SK-N-SH (cell line): ENCODE results near the gene ZNF14. TPM values are rescaled to one million over a fixed set of nuclear protein-coding genes. Genes with fewer than 3 reads are reported as not detected.

Experiments
- CTCF ChIA-PET: fragments of 300-600, 350-600 bp; formaldehyde crosslinking; extraction: SDS; loops from one replicate; lab custom pipeline; 2021; lab: Yijun Ruan, JAX
- POLR2A ChIA-PET: fragments of 350-600 bp; sonication (Branson Sonifier 250); formaldehyde crosslinking; extraction: SDS; loops from one replicate; lab custom pipeline; 2020; ENCODE audit warnings: antibody characterized with exemption, inconsistent platforms; lab: Yijun Ruan, JAX
- DNase-seq: peaks from one replicate; pipeline ENCODE4 v3.0.0; 2012
- H2AFZ ChIP-seq: fragments of 200-600 bp; sonication (generic); 2 replicates; pipeline ENCODE4 v1.8.1; 2016; ENCODE audit warnings: antibody characterized with exemption, mild to moderate bottlenecking, low read depth
- H3F3A ChIP-seq: fragments of 200-600 bp; sonication (generic); replicated peaks from 2 replicates; pipeline ENCODE3; 2016; ENCODE audit warnings: antibody characterized with exemption, mild to moderate bottlenecking; ENCODE audit not compliant: insufficient read depth
- H3K27ac ChIP-seq, 2 experiments: fragments of 200-500 bp in 1 of 2; fragments of 200-600 bp in 1 of 2; sonication (Bioruptor generic) in 1 of 2; sonication (generic), shearing (Covaris generic) in 1 of 2; 2 replicates each; pipeline versions ENCODE4 v1.5.1 to v1.6.1; 2014 to 2016; ENCODE audit warnings: low read depth in 2 of 2, inconsistent platforms in 1 of 2, low read length in 1 of 2, mild to moderate bottlenecking in 1 of 2, mixed read lengths in 1 of 2
- H3K27me3 ChIP-seq: fragments of 200-600 bp; sonication (generic), shearing (Covaris generic); 2 replicates; pipeline ENCODE4 v1.6.1; 2016; ENCODE audit warnings: mixed run types; ENCODE audit not compliant: insufficient read depth
- H3K36me3 ChIP-seq, 2 experiments: fragments of 200-500 bp in 1 of 2; fragments of 200-600 bp in 1 of 2; sonication (Bioruptor generic) in 1 of 2; sonication (generic) in 1 of 2; replicated peaks in 1 of 2; 2 replicates each; pipeline versions ENCODE3 to v1.5.1; 2014 to 2016; ENCODE audit warnings: low read length in 1 of 2, mild to moderate bottlenecking in 1 of 2; ENCODE audit not compliant: insufficient read depth in 2 of 2, control insufficient read depth in 1 of 2
- H3K4me1 ChIP-seq, 2 experiments: fragments of 200-500 bp in 1 of 2; fragments of 200-600 bp in 1 of 2; sonication (Bioruptor generic) in 1 of 2; sonication (generic), shearing (Covaris generic) in 1 of 2; 2 replicates each; pipeline versions ENCODE4 v1.5.1 to v1.6.1; 2014 to 2016; ENCODE audit warnings: low read depth in 1 of 2, low read length in 1 of 2, mixed run types in 1 of 2; ENCODE audit not compliant: insufficient read depth in 2 of 2, control insufficient read depth in 1 of 2
- H3K4me2 ChIP-seq: fragments of 200-600 bp; sonication (generic), shearing (Covaris generic); 2 replicates; pipeline ENCODE4 v1.6.1; 2017; ENCODE audit warnings: mixed run types
- H3K4me3 ChIP-seq, 2 experiments: fragments of 200-500 bp in 1 of 2; fragments of 200-600 bp in 1 of 2; sonication (Bioruptor generic) in 1 of 2; sonication (generic), shearing (Covaris generic) in 1 of 2; 2 replicates each; pipeline versions ENCODE4 v1.5.1 to v1.8.1; 2014 to 2016; ENCODE audit warnings: low read depth in 2 of 2, inconsistent platforms in 1 of 2, low read length in 1 of 2, mild to moderate bottlenecking in 1 of 2, mixed read lengths in 1 of 2, moderate library complexity in 1 of 2
- H3K79me2 ChIP-seq: fragments of 200-600 bp; sonication (generic); 2 replicates; pipeline ENCODE4 v1.8.1; 2017; ENCODE audit warnings: mild to moderate bottlenecking; ENCODE audit not compliant: insufficient read depth
- H3K9ac ChIP-seq: fragments of 200-600 bp; sonication (generic); 2 replicates; pipeline ENCODE4 v1.6.1; 2017; ENCODE audit warnings: mixed run types
- H3K9me2 ChIP-seq: fragments of 200-600 bp; sonication (generic); 2 replicates; pipeline ENCODE4 v1.6.1; 2017; ENCODE audit warnings: mixed run types
- H3K9me3 ChIP-seq: fragments of 200-600 bp; sonication (generic); 2 replicates; pipeline ENCODE4 v1.6.1; 2017; ENCODE audit warnings: mixed run types, mild to moderate bottlenecking, moderate library complexity
- H4K20me1 ChIP-seq: fragments of 200-600 bp; sonication (generic); 2 replicates; pipeline ENCODE4 v1.6.1; 2017; ENCODE audit warnings: mild to moderate bottlenecking, mixed run types; ENCODE audit not compliant: insufficient read depth
- CHD2 ChIP-seq: fragments of 150-350 bp; IDR thresholded peaks from 2 replicates; pipeline ENCODE4 v1.6.1; 2018; ENCODE audit warnings: low read length; ENCODE audit not compliant: partially characterized antibody
- CTCF ChIP-seq: fragments of 200-600 bp; sonication (generic); IDR thresholded peaks from 2 replicates; pipeline ENCODE4 v1.6.1; 2017; ENCODE audit warnings: antibody characterized with exemption, mild to moderate bottlenecking, moderate library complexity
- FOSL2 ChIP-seq: IDR thresholded peaks from 2 replicates; pipeline ENCODE4 v1.4.0; 2012; ENCODE audit warnings: low read depth, mild to moderate bottlenecking, moderate library complexity, borderline replicate concordance
- GABPA ChIP-seq: IDR thresholded peaks from 2 replicates; pipeline ENCODE4 v1.4.0; 2012; ENCODE audit warnings: low read depth, mild to moderate bottlenecking
- NFIC ChIP-seq: IDR thresholded peaks from 2 replicates; pipeline ENCODE4 v1.4.0; 2012; ENCODE audit warnings: borderline replicate concordance
- NRF1 ChIP-seq: IDR thresholded peaks from 2 replicates; pipeline ENCODE4 v1.6.1; 2012; ENCODE audit warnings: low read depth, mild to moderate bottlenecking, low read length
- RCOR1 ChIP-seq: fragments of 150-350 bp; IDR thresholded peaks from 2 replicates; pipeline ENCODE4 v1.6.1; 2017; ENCODE audit warnings: antibody characterized with exemption, low read length
- SIN3A ChIP-seq: IDR thresholded peaks from 2 replicates; pipeline ENCODE4 v1.6.1; 2012; ENCODE audit warnings: low read depth, mild to moderate bottlenecking, low read length, moderate library complexity, borderline replicate concordance
- TCF12 ChIP-seq: IDR thresholded peaks from 2 replicates; pipeline ENCODE4 v1.4.0; 2012
- USF2 ChIP-seq: fragments of 150-350 bp; IDR thresholded peaks from 2 replicates; pipeline ENCODE4 v1.6.1; 2017; ENCODE audit warnings: antibody characterized with exemption, low read length, low read depth, borderline replicate concordance
- YY1 ChIP-seq: IDR thresholded peaks from 2 replicates; pipeline ENCODE4 v1.4.0; 2012; ENCODE audit warnings: low read depth, mild to moderate bottlenecking
- WGBS: methylation state at CpG from one replicate; pipeline ENCODE4 v1.1.6; 2017; ENCODE audit warnings: low lambda C conversion rate; 5-methylcytosine and 5-hydroxymethylcytosine counted together
- polyA plus RNA-seq, 3 experiments: library from polyadenylated mRNA; depleted of rRNA; stranded (reverse); fragments of >200 nt; gene quantifications; 2 replicates each; pipeline ENCODE4 v1.2.3, GENCODE V29; 2012

ZNF14 gene
- polyA plus RNA-seq, 1 of the 3 experiments (the other 2 are of a cell fraction), result 1.1 TPM

- POLR2A ChIA-PET, result interaction anchor here (1.0 to 1.3 kb wide), 2 partner anchors 114 to 204 kb away, joined by 3 read pairs; partner anchors contain the start of gene ZNF253
- WGBS, result 31% methylated on average over 7 of the region's 8 CpGs
- peaks cover 31% of the 10 kb centered on the region for H4K20me1 ChIP-seq
- H3K9ac ChIP-seq, result peak overlapping the region; percentile 86
- H3K4me1 ChIP-seq, result peaks cover 0 to 17% of the 10 kb centered on the region in 2 experiments; a peak in 2 of 4 replicates
- peaks cover 15 to 21% of the 10 kb centered on the region in 2 experiments for H3K36me3 ChIP-seq
- H3K4me2 ChIP-seq, result peak overlapping the region; percentile 74
- H3K9me3 ChIP-seq, result no peaks in the 10 kb centered on the region
- no peak for DNase-seq
- no peaks in the 10 kb centered on the region for H3K27me3 ChIP-seq
- H3K9me2 ChIP-seq, result no peaks in the 10 kb centered on the region
- H3K4me3 ChIP-seq, result peak overlapping the region; percentile 83 to 90
- H3K79me2 ChIP-seq, result peaks cover 50% of the 10 kb centered on the region
- TF ChIP-seq CHD2, result no peak
- TF ChIP-seq GABPA, result no peak
- TF ChIP-seq, all 33 proteins: peak for 0
- Histone ChIP-seq H2AFZ (no peak overlapping the region), H3K27ac (peak overlapping the region; percentile 88 to 92; a peak in 2 of 4 replicates), H3F3A (no peaks in the 10 kb centered on the region)
- CTCF ChIA-PET, result interaction anchor here (1.0 to 3.1 kb wide), 4 partner anchors 9 to 130 kb away, joined by 4 to 17 read pairs (median 11); partner anchors contain the start of gene GMIP
Measured at GRCh38 chr19:19662344-19662743, 70.6 kb downstream of the ZNF14 start.

- peak; percentile 60 for DNase-seq
- Histone ChIP-seq H3K27ac (peak overlapping the region; percentile 15 to 29; a peak in 2 of 4 replicates), H3K9me3 (no peaks in the 10 kb centered on the region), H3F3A (no peaks in the 10 kb centered on the region), H2AFZ (no peak overlapping the region), H3K4me2 (peak overlapping the region; percentile 74), H3K79me2 (peaks cover 50% of the 10 kb centered on the region), H3K4me3 (peak overlapping the region; percentile 83 to 90), H3K36me3 (peaks cover 15 to 27% of the 10 kb centered on the region in 2 experiments), H3K9me2 (no peaks in the 10 kb centered on the region), H3K4me1 (peaks cover 0 to 17% of the 10 kb centered on the region in 2 experiments; a peak in 2 of 4 replicates), H3K9ac (peak overlapping the region; percentile 86; the same call in 1 of the 2 replicates), H3K27me3 (no peaks in the 10 kb centered on the region), H4K20me1 (peaks cover 31% of the 10 kb centered on the region)
- POLR2A ChIA-PET, result interaction anchor here (0.6 to 1.3 kb wide), 4 partner anchors 114 to 204 kb away, joined by 3 to 5 read pairs (median 3); partner anchors contain the start of gene ZNF253
- TF ChIP-seq SIN3A, result no peak
- no peak for TF ChIP-seq NRF1
- no peak for TF ChIP-seq USF2
- no peak for TF ChIP-seq YY1
- no peak for TF ChIP-seq RCOR1
- TF ChIP-seq CTCF, result no peak
- TF ChIP-seq NFIC, result no peak
- TF ChIP-seq TCF12, result no peak
- TF ChIP-seq FOSL2, result no peak
- TF ChIP-seq CHD2, result no peak
- CTCF ChIA-PET, result interaction anchor here (1.0 to 3.1 kb wide), 4 partner anchors 8 to 130 kb away, joined by 4 to 17 read pairs (median 11); partner anchors contain the start of gene GMIP
- 17% methylated on average over 18 of the region's 18 CpGs for WGBS
Measured at GRCh38 chr19:19661675-19662251, 71.1 kb downstream of the ZNF14 start.
